HG03342 (cell line): Measurements from ENCODE around the gene SLC17A4.

Experiments used
- ATAC-seq: cut with Tn5 transposase; IDR thresholded peaks from one replicate; pipeline ENCODE4 v1.9.1; 2021; ENCODE audit warnings: mild to moderate bottlenecking, moderate library complexity; ENCODE audit not compliant: unreplicated experiment

The SLC17A4 gene

GRCh38 chr6:25749837-25750236, 4.7 kb upstream of the SLC17A4 start:
- no peak for ATAC-seq

GRCh38 chr6:25750906-25751305, 3.6 kb upstream of the SLC17A4 start:
- ATAC-seq = no peak

GRCh38 chr6:25753079-25753478, 1.5 kb upstream of the SLC17A4 start:
- no peak for ATAC-seq

GRCh38 chr6:25755483-25755882, 941 bp downstream of the SLC17A4 start:
- ATAC-seq = no peak

GRCh38 chr6:25756382-25757363, 2.1 kb downstream of the SLC17A4 start:
- ATAC-seq = no peak

- no peak for ATAC-seq
These were observed 3.5 kb downstream of the SLC17A4 start for GRCh38 chr6:25757936-25758642.

- ATAC-seq = no peak
These were observed 10.1 kb downstream of the SLC17A4 start for GRCh38 chr6:25764611-25765010.

GRCh38 chr6:25768566-25768965, 14.0 kb downstream of the SLC17A4 start:
- no peak for ATAC-seq

- no peak for ATAC-seq
These were observed 15.4 kb downstream of the SLC17A4 start for GRCh38 chr6:25769983-25770382.

GRCh38 chr6:25774120-25774715, 19.7 kb downstream of the SLC17A4 start:
- ATAC-seq = no peak

GRCh38 chr6:25777031-25777430, 22.5 kb downstream of the SLC17A4 start:
- no peak for ATAC-seq

- ATAC-seq = no peak
These were observed 23.5 kb downstream of the SLC17A4 start for GRCh38 chr6:25777856-25778649.

GRCh38 chr6:25781134-25781533, 26.6 kb downstream of the SLC17A4 start:
- no peak for ATAC-seq

- ATAC-seq = no peak
These were observed 32.9 kb downstream of the SLC17A4 start for GRCh38 chr6:25787428-25787827.

GRCh38 chr6:25788305-25788922, 33.9 kb downstream of the SLC17A4 start:
- no peak for ATAC-seq

- ATAC-seq = no peak
These were observed 34.9 kb downstream of the SLC17A4 start for GRCh38 chr6:25789475-25789874.

GRCh38 chr6:25792016-25792415, 37.5 kb downstream of the SLC17A4 start:
- ATAC-seq = no peak

GRCh38 chr6:25793970-25794369, 39.4 kb downstream of the SLC17A4 start:
- no peak for ATAC-seq

GRCh38 chr6:25794784-25795183, 40.2 kb downstream of the SLC17A4 start:
- ATAC-seq = no peak

- ATAC-seq = no peak
These were observed 46.9 kb downstream of the SLC17A4 start for GRCh38 chr6:25801436-25801835.
